GM10266 (cell line): ENCODE results near the gene PHF21B.

Experiments
- DNase-seq: peaks from one replicate; pipeline ENCODE4 v3.0.0; 2012; ENCODE audit errors: extremely low spot score
- TF ChIP-seq, protein P1 (sequence below): IDR thresholded peaks from 2 replicates; pipeline ENCODE4 v1.5.1; 2012; ENCODE audit warnings: mild to moderate bottlenecking, low read depth; ENCODE audit not compliant: control insufficient read depth, insufficient read depth; ENCODE audit errors: missing control alignments

The PHF21B gene

DNA sequence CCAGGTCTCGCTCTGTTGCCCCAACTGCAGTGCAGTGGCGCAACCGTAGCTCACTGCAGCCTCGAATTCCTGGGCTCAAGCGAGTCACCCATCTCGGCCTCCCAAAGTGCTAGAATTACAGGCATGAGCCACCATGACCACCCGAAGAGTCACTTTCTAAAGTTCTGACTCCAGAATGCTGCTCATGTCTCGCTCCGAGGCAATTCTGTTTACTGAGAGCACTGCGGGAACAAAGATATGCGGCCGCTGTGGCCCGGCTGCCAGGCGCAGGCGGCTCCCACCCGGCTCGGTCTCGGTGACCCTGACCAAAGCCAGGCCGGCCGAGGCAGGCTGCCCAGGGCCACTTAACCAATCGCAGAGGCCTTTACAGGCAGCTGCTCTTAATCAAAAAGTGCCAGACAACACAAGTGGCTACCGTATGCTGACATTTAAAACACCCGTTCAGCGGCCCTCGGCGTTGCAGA lies 78.7 kb downstream of the PHF21B start:
- TF ChIP-seq, protein P1, sequence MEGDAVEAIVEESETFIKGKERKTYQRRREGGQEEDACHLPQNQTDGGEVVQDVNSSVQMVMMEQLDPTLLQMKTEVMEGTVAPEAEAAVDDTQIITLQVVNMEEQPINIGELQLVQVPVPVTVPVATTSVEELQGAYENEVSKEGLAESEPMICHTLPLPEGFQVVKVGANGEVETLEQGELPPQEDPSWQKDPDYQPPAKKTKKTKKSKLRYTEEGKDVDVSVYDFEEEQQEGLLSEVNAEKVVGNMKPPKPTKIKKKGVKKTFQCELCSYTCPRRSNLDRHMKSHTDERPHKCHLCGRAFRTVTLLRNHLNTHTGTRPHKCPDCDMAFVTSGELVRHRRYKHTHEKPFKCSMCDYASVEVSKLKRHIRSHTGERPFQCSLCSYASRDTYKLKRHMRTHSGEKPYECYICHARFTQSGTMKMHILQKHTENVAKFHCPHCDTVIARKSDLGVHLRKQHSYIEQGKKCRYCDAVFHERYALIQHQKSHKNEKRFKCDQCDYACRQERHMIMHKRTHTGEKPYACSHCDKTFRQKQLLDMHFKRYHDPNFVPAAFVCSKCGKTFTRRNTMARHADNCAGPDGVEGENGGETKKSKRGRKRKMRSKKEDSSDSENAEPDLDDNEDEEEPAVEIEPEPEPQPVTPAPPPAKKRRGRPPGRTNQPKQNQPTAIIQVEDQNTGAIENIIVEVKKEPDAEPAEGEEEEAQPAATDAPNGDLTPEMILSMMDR: no peak
- no peak for DNase-seq

DNA sequence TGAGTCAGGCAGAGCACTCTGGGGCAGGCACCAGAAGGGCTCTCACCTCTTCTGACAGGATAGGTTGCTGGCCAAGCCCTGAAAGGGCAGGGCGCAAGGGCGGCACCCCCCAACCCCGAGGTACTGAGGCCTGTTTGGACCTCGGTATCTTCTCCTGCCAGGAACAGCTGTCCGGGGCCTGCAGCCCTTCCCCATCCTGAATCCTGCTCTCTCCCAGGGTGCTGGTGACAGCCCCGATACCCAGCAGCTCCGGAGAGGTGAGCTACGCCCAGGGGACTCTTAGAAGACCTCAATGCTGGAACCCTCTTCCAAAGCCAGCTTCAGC lies 79.1 kb downstream of the PHF21B start:
- TF ChIP-seq, protein P1: no peak
- no peak for DNase-seq

DNA sequence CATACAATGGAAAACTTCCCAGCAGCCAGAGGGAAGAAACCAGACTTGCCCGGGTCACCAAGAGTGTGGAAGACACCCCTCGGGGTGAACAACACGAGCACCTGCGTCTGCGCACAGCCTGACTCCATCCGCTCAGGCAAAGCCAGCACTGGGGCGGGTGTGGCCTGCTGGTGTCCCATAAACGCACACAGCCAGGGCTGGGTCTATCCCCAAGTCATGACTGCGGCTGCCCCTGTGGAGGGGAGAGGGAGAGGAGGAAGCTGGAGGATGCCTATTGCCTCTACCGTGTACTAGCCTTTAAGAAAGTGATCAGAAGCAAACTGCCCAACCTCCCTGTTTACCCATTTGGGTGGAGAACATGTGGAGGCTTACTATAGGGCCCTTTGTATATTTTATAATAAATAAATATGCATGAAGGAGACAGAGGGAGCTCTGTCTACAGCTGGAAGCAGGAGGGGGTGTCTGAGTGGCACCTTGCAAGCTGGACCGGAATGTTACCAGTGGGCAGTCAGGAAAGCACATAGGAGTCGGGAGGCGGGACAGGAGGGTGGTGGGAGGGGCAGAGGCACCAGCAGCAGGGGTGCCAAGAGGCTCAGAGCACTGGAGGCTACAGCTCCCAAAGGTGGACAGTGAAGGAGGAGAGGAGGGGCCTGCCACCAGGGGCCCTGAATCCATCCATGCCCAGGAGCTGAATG lies 79.6 kb downstream of the PHF21B start:
- TF ChIP-seq, protein P1: no peak

DNA sequence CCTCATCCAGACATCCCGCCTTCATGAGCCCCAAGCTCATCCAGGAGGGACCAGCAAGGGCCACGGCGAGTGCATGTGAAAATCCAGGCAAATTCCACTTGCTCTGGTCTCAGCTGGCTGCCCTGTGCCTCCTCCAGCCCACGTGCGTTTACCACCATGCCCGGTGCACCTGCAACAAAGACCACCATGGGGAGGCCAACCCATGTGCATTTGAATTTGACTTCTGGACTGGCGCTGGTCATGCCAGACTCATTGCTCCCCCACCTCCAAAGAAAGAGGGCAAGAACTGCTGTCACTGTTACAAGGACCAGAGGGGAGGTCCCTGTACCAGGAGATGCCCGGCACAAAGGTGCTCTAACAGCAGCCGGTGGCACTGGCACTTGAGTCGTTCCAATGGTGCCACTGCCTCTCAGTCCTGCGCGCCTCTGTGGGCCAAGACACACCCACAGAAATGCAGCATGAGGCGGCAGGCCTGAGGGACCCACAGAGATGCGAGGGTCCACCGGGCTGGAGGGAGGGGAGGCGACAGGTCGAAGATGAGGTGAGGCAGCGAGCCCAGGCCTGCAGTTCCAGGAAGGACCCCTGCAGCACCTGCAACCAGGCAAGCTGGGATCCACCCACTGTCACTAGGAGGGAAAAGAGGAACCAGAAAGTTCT lies 80.3 kb downstream of the PHF21B start:
- no peak for DNase-seq
- TF ChIP-seq, protein P1: no peak

More for the DNA sequence above, 79.6 kb downstream of the PHF21B start:
- no peak for DNase-seq

DNA sequence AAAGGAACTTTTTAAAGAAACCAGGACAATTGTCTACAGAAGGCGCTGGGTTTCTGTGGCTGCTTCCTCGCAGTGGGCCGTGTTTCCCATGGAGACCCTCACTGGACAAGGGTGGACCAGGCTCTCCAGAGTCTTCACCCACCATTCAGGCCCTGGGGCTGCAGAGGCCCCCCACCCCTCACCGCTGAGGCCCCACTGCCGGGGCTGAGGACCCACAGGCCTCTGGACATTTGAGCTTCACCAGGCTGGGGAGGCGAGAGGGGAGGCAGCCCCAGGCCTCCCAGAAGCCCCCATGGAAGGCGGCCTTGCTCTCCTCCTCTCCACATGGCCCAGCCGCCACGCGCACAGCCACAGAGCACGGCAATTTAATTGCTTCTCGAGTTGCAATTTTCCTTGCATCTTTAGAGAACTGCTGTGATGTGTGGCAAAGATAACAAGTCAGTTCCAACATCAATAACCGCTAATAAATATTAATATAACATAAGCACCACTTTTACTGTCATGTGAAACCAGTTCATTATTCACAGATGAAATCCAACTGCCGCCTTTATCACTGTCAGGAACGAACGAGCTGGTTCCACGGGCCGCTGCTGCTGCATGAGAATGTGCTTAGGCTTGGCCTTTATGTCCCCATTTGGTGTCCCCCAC lies 81.0 kb downstream of the PHF21B start:
- no peak for DNase-seq
- TF ChIP-seq, protein P1: no peak

DNA sequence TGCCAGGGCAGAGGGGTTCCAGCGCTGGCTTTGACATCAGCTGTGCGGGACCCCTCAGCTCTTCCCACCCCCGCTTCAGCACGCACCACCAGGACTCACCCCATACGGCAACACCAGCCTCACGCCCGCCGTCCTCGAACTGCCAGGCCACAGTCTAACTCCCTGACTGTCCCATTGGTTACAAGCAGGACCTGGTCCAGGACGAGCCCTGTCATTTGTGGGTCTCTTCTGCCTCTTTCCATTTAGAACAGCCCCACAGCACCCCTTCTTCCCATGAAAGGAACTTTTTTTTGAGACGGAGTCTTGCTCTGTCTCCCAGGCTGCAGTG lies 81.7 kb downstream of the PHF21B start:
- TF ChIP-seq, protein P1: no peak
- no peak for DNase-seq
